NCI-H1417 treated with DMSO at 0.1 percent for 48 hours (cell line): Measurements from ENCODE around the gene ISY1.

ENCODE experiments used
- DNase-seq: peaks from one replicate; lab custom pipeline; 2025; lab: John Stamatoyannopoulos, UW

ISY1 gene

GRCh38 chr3:129087138-129087702 is 73.6 kb downstream of the ISY1 start:
- DNase-seq = no peak

DNA sequence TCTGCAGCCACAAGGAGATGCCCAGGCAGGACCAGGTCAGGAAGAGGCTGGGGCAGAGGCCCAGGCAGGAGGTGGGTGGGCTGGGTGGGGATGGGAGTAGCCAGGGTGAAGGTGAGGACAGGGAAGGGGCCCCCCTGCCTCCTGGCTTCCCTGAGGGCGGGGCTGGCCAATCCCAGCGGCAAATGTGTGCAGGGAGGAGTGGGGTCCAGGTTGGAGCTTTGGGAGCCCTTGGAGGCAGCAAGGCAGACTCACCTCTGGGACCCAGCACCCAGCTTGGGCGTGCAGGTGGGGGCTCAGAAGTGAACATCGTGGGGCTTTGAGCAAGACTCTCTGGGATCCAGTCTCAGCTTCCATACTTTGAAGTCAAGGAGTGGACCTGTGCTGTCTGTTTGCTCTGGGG is 75.0 kb downstream of the ISY1 start:
- no peak for DNase-seq

- no peak for DNase-seq
Observed at GRCh38 chr3:129085165-129085715, 75.6 kb downstream of the ISY1 start.

DNA sequence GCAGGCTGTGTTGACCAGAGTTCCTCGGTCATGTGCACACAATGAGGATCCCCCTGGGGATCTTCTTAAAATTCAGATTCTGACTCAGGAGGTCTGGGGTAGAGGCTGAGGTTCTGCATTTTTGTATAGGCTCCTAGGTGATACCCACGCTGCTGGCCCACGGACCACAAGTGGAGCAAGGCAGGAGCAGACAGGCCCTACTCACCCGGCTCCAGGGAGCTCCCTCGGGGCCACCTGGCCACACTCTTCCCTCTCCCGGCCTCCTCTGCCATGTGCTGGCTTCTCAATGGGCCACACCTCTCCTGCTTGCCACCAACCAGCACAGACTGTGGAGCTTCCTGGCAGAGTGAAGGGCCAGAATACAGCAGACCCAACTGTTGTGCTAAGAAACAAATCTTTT is 76.4 kb downstream of the ISY1 start:
- DNase-seq = no peak

DNA sequence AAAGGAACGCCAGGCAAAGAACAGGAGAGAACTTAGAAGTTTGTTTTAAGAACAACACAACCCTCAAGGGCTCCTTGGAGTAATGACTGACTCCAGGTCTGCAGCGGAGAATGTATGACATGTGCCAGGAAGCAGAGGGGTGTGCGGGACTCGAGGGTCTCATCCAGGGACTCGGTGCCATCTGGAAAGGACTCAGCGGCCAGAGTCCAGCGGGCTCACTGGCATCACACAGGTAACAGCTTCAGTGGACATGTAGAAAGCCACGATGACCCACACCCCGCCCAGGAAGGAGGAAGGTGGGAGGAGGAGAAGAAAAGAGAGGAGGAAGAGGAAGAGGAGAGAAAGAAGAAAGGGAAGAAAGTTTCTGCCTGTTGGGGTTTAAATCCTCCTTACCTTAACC is 78.8 kb downstream of the ISY1 start:
- DNase-seq = no peak

DNA sequence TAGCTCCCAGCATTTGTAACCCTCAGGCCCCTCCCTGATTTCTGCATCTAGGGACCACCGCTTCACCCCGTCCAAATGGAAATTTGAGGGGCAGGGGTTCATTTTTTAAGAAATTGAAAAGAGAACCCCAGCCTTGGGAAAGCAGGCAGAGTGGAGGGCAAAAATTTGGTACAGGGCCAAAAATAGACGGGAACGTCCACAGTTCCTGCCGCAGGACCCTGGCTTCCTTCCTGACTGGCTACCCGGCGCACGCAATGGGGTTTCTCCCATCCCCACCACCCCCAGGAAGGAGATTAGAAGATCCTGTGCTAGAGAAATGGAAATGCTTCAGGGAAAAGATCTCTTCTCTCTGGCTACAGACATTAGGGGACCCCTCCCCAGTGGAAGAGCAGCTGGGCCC is 79.4 kb downstream of the ISY1 start:
- no peak for DNase-seq

- no peak for DNase-seq
Observed at GRCh38 chr3:129078510-129078909, 82.4 kb downstream of the ISY1 start.
